B cell (primary cell): ENCODE results near the gene COBL.

Source experiments
- CTCF ChIP-seq: fragments of 200-600 bp; IDR thresholded peaks from one replicate; pipeline ENCODE4 v1.8.0; 2022; ENCODE audit warnings: antibody characterized with exemption, mild to moderate bottlenecking
- EZH2 ChIP-seq: IDR thresholded peaks from 2 replicates; pipeline ENCODE4 v1.6.1; 2012; ENCODE audit warnings: borderline replicate concordance, low read depth, mild to moderate bottlenecking, moderate library complexity, low read length; ENCODE audit not compliant: insufficient read depth, poor library complexity, severe bottlenecking

GRCh38 chr7:51344406-51345138 lies 28.0 kb upstream of the COBL start:
- TF ChIP-seq CTCF (no peak), EZH2 (no peak)
